ENCODE measurements around the gene MUC4. TPM values are rescaled to one million over a fixed set of nuclear protein-coding genes. Genes with fewer than 3 reads are reported as not detected.
"Not testable (repeated sequence)": the region's sequence is repeated elsewhere in the genome, so short reads cannot be mapped to it uniquely, and the experiment has no call there.

MUC4 gene
- total RNA-seq, 1 donor from 2014 or later: 0.60 TPM

GRCh38 chr3:195750797-195751520, 60.8 kb downstream of the MUC4 start:
- H3K9me3 Mint-ChIP-seq (ENCODE audit: low read depth): no peaks in the 10 kb centered on the region
- peaks cover 33% of the 10 kb centered on the region for H3K27me3 Mint-ChIP-seq
- H3K27ac Mint-ChIP-seq: no peak overlapping the region
- H3K4me3 Mint-ChIP-seq (ENCODE audit: low read depth): no peak overlapping the region
- TF ChIP-seq, protein P1, sequence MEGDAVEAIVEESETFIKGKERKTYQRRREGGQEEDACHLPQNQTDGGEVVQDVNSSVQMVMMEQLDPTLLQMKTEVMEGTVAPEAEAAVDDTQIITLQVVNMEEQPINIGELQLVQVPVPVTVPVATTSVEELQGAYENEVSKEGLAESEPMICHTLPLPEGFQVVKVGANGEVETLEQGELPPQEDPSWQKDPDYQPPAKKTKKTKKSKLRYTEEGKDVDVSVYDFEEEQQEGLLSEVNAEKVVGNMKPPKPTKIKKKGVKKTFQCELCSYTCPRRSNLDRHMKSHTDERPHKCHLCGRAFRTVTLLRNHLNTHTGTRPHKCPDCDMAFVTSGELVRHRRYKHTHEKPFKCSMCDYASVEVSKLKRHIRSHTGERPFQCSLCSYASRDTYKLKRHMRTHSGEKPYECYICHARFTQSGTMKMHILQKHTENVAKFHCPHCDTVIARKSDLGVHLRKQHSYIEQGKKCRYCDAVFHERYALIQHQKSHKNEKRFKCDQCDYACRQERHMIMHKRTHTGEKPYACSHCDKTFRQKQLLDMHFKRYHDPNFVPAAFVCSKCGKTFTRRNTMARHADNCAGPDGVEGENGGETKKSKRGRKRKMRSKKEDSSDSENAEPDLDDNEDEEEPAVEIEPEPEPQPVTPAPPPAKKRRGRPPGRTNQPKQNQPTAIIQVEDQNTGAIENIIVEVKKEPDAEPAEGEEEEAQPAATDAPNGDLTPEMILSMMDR (IDR thresholded peaks at IDR 0.05; ENCODE audit: unreplicated experiment): no peak
- no peaks in the 10 kb centered on the region for H3K36me3 Mint-ChIP-seq (ENCODE audit: insufficient read depth)
- H3K4me1 Mint-ChIP-seq (ENCODE audit: low read depth): peaks cover 15% of the 10 kb centered on the region
- DNase-seq (ENCODE audit: low spot score, unreplicated experiment): no peak

DNA sequence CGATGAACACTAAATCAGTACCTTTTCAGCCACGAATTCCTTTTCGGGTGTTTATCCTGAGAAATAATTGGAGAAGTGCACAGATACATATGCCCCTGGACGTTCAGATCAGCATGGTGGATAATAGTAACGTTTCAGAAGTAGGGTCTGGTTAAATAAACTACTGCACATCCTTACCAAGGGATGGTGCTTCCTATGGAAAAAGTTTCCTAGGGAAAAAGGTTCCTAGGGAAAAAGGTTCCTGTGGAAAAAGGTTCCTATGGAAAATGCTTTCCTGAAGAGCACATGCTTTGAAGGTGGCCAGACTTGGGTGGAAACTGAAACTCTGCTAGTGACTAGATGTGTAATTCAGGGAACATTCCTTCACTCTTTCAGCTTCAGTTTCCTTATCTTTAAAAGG, 62.6 kb downstream of the MUC4 start:
- DNase-seq (ENCODE audit: low spot score, unreplicated experiment); H3K36me3 Mint-ChIP-seq (ENCODE audit: insufficient read depth); H3K9me3 Mint-ChIP-seq (ENCODE audit: low read depth); H3K27ac Mint-ChIP-seq; H3K4me3 Mint-ChIP-seq (ENCODE audit: low read depth): not testable (repeated sequence)
- Mint-ChIP-seq H3K4me1 (ENCODE audit: low read depth) (peaks cover 13% of the 10 kb centered on the region), H3K27me3 (peaks cover 32% of the 10 kb centered on the region)

- TF ChIP-seq, protein P1 (IDR thresholded peaks at IDR 0.05; ENCODE audit: unreplicated experiment): no peak
- Mint-ChIP-seq H3K4me1 (ENCODE audit: low read depth) (peaks cover 13% of the 10 kb centered on the region), H3K4me3 (ENCODE audit: low read depth) (no peak overlapping the region), H3K36me3 (ENCODE audit: insufficient read depth) (no peaks in the 10 kb centered on the region), H3K27me3 (peaks cover 33% of the 10 kb centered on the region), H3K27ac (no peak overlapping the region), H3K9me3 (ENCODE audit: low read depth) (no peaks in the 10 kb centered on the region)
- no peak for DNase-seq (ENCODE audit: low spot score, unreplicated experiment)
These were observed 63.1 kb downstream of the MUC4 start for GRCh38 chr3:195748661-195749060.

GRCh38 chr3:195746751-195747150, 65.0 kb downstream of the MUC4 start:
- Mint-ChIP-seq H3K9me3 (ENCODE audit: low read depth) (no peaks in the 10 kb centered on the region), H3K27me3 (peaks cover 35% of the 10 kb centered on the region), H3K36me3 (ENCODE audit: insufficient read depth) (no peaks in the 10 kb centered on the region), H3K27ac (no peak overlapping the region), H3K4me1 (ENCODE audit: low read depth) (peaks cover 7% of the 10 kb centered on the region), H3K4me3 (ENCODE audit: low read depth) (no peak overlapping the region)
- DNase-seq (ENCODE audit: low spot score, unreplicated experiment): no peak
- TF ChIP-seq, protein P1 (IDR thresholded peaks at IDR 0.05; ENCODE audit: unreplicated experiment): no peak

DNA sequence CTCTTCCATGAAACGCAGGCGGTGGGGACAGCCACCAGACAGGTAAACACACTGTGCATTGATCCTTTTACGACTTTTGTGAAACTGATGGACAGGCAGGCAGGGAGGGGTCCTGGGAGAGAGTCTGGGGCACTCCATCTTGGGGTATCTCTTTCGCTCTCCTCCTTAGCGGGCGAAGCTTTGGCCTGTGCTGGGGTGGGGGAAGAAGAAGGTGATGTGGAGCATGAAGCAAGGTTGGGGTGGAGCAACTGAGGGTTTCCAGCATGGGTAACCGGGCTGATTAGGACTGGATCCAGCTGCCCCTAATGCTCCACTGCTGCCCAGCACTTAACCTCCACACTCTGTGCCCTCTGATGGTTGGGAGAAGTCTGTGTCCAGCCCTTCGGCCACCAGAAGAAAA, 65.4 kb downstream of the MUC4 start:
- TF ChIP-seq, protein P1 (IDR thresholded peaks at IDR 0.05; ENCODE audit: unreplicated experiment): no peak
- no peak for DNase-seq (ENCODE audit: low spot score, unreplicated experiment)
- no peak overlapping the region for H3K27ac Mint-ChIP-seq
- no peaks in the 10 kb centered on the region for H3K9me3 Mint-ChIP-seq (ENCODE audit: low read depth)
- H3K27me3 Mint-ChIP-seq: peaks cover 37% of the 10 kb centered on the region
- H3K4me1 Mint-ChIP-seq (ENCODE audit: low read depth): peaks cover 3% of the 10 kb centered on the region
- H3K4me3 Mint-ChIP-seq (ENCODE audit: low read depth): no peak overlapping the region
- no peaks in the 10 kb centered on the region for H3K36me3 Mint-ChIP-seq (ENCODE audit: insufficient read depth)

GRCh38 chr3:195744437-195744836, 67.3 kb downstream of the MUC4 start:
- DNase-seq (ENCODE audit: low spot score, unreplicated experiment): no peak
- Mint-ChIP-seq H3K9me3 (ENCODE audit: low read depth) (no peaks in the 10 kb centered on the region), H3K27ac (no peak overlapping the region), H3K4me1 (ENCODE audit: low read depth) (peaks cover 2% of the 10 kb centered on the region), H3K36me3 (ENCODE audit: insufficient read depth) (no peaks in the 10 kb centered on the region), H3K4me3 (ENCODE audit: low read depth) (no peak overlapping the region), H3K27me3 (peaks cover 40% of the 10 kb centered on the region)
- TF ChIP-seq, protein P1 (IDR thresholded peaks at IDR 0.05; ENCODE audit: unreplicated experiment): no peak
